ENCODE data around the gene D2HGDH.

D2HGDH gene

DNA sequence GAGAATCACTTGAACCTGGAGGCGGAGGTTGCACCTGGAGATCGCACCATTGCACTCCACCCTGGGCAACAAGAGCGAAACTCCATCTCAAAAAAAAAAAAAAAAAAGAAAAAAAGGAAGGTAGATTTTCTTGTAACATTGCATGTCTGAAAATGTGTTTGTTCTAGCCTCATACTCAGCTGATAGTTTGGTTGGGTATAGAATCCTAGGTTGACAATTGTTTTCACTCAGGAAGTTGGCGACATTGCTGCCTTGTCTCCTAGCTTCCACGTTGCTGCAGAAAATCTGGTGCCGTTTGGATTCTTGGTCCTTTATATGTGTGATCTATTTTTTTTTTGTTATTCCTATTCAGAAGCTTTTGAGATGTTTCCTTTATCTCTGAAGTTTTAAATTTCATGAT is 27.9 kb upstream of the D2HGDH start:
- H3K9ac ChIP-seq (ENCODE audit: low read length), result no peak overlapping the region
- no peak overlapping the region for H3K4me3 ChIP-seq (ENCODE audit: low read length)
- H3K36me3 ChIP-seq (ENCODE audit: control insufficient read depth, insufficient read depth, low read length), result peaks cover 4% of the 10 kb centered on the region
- no peaks in the 10 kb centered on the region for H3K27me3 ChIP-seq (ENCODE audit: control insufficient read depth, insufficient read depth, low read length)
- H3K9me3 ChIP-seq (ENCODE audit: control insufficient read depth, low read length), result no peaks in the 10 kb centered on the region
- peaks cover 7% of the 10 kb centered on the region for H3K4me1 ChIP-seq (ENCODE audit: control insufficient read depth, insufficient read depth, low read length)

DNA sequence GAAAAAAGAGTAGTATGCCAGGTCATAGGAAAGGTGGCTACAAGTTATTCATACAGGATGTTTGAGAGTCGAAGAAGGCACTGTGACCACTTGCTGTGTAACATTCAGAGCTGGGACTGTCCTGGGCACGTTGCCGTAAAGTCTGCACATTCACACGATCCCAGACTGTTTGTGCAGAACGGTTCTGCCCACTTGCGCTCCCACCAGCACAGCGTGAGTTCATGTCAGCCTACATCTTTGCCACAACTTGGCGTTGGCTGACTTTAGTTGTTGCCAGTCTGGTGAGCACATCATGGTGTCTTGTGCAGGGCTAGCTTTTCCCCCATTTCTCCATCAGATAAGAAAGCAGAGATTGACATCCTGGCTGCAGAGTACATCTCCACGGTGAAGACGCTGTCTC is 25.6 kb upstream of the D2HGDH start:
- Histone ChIP-seq H3K9me3 (ENCODE audit: control insufficient read depth, low read length) (no peaks in the 10 kb centered on the region), H3K9ac (ENCODE audit: low read length) (no peak overlapping the region), H3K36me3 (ENCODE audit: control insufficient read depth, insufficient read depth, low read length) (peaks cover 4% of the 10 kb centered on the region), H3K27me3 (ENCODE audit: control insufficient read depth, insufficient read depth, low read length) (no peaks in the 10 kb centered on the region), H3K4me3 (ENCODE audit: low read length) (no peak overlapping the region), H3K4me1 (ENCODE audit: control insufficient read depth, insufficient read depth, low read length) (no peaks in the 10 kb centered on the region)

- H3K9ac ChIP-seq (ENCODE audit: low read length), result no peak overlapping the region
Observed at GRCh38 chr2:241719093-241719492, 15.3 kb upstream of the D2HGDH start.

DNA sequence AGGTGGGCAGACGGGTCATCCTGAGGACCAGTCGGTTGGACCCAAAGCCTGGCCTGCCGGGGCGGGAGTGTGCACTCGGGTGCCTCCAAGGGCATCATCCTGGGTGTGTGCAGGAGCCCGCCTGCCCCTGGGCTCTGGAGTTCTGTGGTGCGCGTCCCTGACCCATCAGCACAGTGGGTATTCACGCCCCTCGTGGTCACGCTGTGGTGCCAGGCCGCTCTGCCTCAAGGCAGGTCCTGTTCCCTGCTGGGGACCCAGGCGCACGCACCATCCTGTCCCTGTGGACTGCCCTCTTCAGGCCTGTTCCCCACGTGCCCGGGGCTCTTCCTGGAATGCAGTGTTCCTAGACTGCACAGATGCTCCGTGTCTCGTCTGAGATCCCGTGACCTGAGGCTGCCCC is 14.3 kb upstream of the D2HGDH start:
- peaks cover 7% of the 10 kb centered on the region for H3K36me3 ChIP-seq (ENCODE audit: control insufficient read depth, insufficient read depth, low read length)
- no peak overlapping the region for H3K4me3 ChIP-seq (ENCODE audit: low read length)
- H3K4me1 ChIP-seq (ENCODE audit: control insufficient read depth, insufficient read depth, low read length), result no peaks in the 10 kb centered on the region
- no peaks in the 10 kb centered on the region for H3K27me3 ChIP-seq (ENCODE audit: control insufficient read depth, insufficient read depth, low read length)
- no peaks in the 10 kb centered on the region for H3K9me3 ChIP-seq (ENCODE audit: control insufficient read depth, low read length)
- H3K9ac ChIP-seq (ENCODE audit: low read length), result no peak overlapping the region

More at GRCh38 chr2:241719093-241719492, 15.3 kb upstream of the D2HGDH start:
- Histone ChIP-seq H3K4me3 (ENCODE audit: low read length) (no peak overlapping the region), H3K9me3 (ENCODE audit: control insufficient read depth, low read length) (no peaks in the 10 kb centered on the region), H3K4me1 (ENCODE audit: control insufficient read depth, insufficient read depth, low read length) (no peaks in the 10 kb centered on the region), H3K36me3 (ENCODE audit: control insufficient read depth, insufficient read depth, low read length) (peaks cover 7% of the 10 kb centered on the region), H3K27me3 (ENCODE audit: control insufficient read depth, insufficient read depth, low read length) (no peaks in the 10 kb centered on the region)

- Histone ChIP-seq H3K4me3 (ENCODE audit: low read length) (no peak overlapping the region), H3K9ac (ENCODE audit: low read length) (no peak overlapping the region), H3K4me1 (ENCODE audit: control insufficient read depth, insufficient read depth, low read length) (no peaks in the 10 kb centered on the region), H3K9me3 (ENCODE audit: control insufficient read depth, low read length) (no peaks in the 10 kb centered on the region), H3K36me3 (ENCODE audit: control insufficient read depth, insufficient read depth, low read length) (peaks cover 7% of the 10 kb centered on the region), H3K27me3 (ENCODE audit: control insufficient read depth, insufficient read depth, low read length) (no peaks in the 10 kb centered on the region)
Observed at GRCh38 chr2:241720560-241720959, 13.9 kb upstream of the D2HGDH start.

DNA sequence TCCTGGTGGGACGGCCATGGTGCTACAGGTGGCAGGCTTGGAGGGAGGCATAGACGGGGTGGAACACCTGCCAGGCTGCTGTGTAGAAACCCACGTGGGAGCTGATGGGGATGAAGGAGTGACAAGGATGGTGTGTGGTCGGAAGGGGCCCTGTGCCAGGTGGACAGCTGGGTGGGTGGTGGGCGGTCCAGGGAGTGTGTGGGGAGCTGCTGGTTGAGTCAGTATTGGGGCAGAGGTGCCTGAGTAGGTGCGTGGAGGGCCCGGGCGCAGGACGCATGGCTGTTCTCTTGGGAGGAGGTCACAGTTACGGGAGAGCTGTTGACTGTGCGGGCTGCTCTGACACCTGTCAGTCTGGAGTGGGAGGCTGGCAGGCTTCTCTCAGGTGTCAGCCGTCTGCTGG is 12.6 kb upstream of the D2HGDH start:
- Histone ChIP-seq H3K27me3 (ENCODE audit: control insufficient read depth, insufficient read depth, low read length) (no peaks in the 10 kb centered on the region), H3K9me3 (ENCODE audit: control insufficient read depth, low read length) (no peaks in the 10 kb centered on the region), H3K9ac (ENCODE audit: low read length) (no peak overlapping the region), H3K4me3 (ENCODE audit: low read length) (no peak overlapping the region), H3K4me1 (ENCODE audit: control insufficient read depth, insufficient read depth, low read length) (no peaks in the 10 kb centered on the region), H3K36me3 (ENCODE audit: control insufficient read depth, insufficient read depth, low read length) (peaks cover 7% of the 10 kb centered on the region)

DNA sequence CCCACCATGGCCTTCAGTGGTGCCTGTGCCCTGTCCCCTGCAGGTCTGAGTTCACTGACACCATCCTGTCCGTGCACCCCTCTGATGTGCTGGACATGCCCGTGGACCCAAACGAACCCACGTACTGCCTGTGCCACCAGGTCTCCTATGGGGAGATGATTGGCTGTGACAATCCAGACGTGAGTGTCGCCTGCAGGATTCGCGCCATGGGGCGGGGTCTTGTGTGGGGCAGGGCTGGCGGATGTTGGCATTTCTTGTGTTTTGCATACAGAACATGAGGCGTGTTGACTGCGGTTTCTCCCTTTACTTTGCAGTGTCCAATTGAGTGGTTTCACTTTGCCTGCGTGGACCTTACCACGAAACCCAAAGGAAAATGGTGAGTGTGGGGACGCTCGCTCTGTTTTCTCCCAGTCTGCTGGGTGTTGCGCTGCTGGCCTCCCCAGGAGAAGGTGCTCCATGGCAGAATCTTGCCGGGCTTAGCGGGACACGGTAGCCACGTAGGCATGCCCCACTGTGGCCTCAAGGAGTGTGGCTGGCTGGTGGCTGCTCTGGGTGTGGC is 11.5 kb upstream of the D2HGDH start:
- no peaks in the 10 kb centered on the region for H3K27me3 ChIP-seq (ENCODE audit: control insufficient read depth, insufficient read depth, low read length)
- H3K9me3 ChIP-seq (ENCODE audit: control insufficient read depth, low read length), result no peaks in the 10 kb centered on the region
- H3K4me3 ChIP-seq (ENCODE audit: low read length), result no peak overlapping the region
- no peak overlapping the region for H3K9ac ChIP-seq (ENCODE audit: low read length)
- no peaks in the 10 kb centered on the region for H3K4me1 ChIP-seq (ENCODE audit: control insufficient read depth, insufficient read depth, low read length)
- H3K36me3 ChIP-seq (ENCODE audit: control insufficient read depth, insufficient read depth, low read length), result peaks cover 7% of the 10 kb centered on the region

DNA sequence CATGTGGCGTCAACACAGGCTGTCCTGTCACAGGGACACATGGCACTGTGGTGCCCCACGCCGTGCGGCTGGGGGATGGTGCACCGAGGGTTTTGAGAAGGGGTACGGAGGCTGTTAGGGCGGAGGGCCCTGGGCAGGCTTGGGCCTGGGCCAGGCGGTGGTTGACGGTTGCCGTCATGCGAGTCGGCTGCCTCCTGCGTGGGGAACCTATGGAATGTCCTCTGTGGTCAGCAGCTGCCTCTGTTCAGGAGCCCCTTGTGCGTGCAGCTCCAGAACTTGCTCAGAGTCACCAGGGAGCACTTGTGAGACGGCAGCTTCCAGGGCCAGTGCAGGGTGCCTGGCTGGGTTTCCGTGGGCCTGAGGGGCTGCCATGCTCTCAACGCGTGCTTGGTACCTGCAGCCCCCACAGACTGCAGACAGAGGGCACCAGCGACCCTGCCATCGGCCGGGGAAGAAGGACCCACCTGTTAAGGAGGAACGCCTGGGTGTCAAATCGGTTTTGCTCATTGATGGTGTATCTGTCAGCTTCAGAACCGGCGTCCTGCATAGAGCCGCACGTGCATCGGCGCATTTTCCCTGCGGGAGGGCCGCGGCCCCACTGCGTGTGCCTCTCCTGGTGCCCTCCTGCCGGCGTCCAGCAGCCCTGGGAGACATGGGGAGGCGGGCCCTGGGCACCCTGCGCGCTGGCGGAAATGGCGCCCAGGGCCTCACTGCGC is 10.0 kb upstream of the D2HGDH start:
- Histone ChIP-seq H3K4me1 (ENCODE audit: control insufficient read depth, insufficient read depth, low read length) (no peaks in the 10 kb centered on the region), H3K4me3 (ENCODE audit: low read length) (no peak overlapping the region), H3K27me3 (ENCODE audit: control insufficient read depth, insufficient read depth, low read length) (no peaks in the 10 kb centered on the region), H3K36me3 (ENCODE audit: control insufficient read depth, insufficient read depth, low read length) (peaks cover 4% of the 10 kb centered on the region), H3K9ac (ENCODE audit: low read length) (no peak overlapping the region), H3K9me3 (ENCODE audit: control insufficient read depth, low read length) (no peaks in the 10 kb centered on the region)

DNA sequence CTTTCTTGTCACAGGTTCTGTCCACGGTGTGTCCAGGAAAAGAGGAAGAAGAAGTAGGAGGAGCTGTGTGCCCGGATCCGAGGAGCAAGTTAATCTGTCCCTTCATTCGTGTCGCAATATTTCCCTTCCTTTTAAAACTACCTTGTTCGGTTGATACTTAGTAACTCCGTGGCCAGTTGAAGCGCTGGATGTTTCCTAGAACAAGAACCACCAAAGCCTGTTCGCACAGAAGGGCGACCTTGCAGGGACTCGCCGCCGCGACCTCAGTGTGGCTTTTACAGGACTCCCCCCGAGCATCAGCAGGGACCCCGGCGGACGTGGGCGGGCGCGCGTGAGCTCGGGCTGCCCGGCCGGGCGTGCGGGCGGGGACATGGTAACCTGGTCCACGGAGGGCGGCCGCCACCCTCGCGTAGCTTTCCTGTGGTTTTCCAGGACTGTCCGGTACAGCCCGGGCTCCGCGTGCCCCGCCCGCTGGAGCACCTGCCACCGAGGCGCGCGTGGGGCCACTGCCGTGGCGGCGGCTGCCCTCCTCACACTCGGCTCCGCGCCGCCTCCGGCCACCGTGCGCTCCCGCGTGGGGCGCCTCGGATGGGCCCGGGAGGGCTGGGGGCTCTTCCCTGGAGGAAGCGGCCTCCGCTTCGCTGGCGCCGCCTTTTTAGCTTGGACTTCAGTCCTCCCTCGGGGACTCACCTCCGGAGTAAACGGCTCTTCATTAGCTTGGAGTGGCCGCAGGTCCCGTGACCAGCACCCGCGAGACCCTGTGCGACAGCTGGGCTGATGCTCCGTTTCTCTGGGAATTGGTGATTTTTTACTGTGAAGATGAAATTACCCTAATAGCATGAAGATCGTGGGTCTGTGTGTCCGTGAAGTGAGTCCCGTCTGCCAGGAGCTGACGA is 9.2 kb upstream of the D2HGDH start:
- Histone ChIP-seq H3K9ac (ENCODE audit: low read length) (no peak overlapping the region), H3K4me1 (ENCODE audit: control insufficient read depth, insufficient read depth, low read length) (no peaks in the 10 kb centered on the region), H3K4me3 (ENCODE audit: low read length) (no peak overlapping the region), H3K36me3 (ENCODE audit: control insufficient read depth, insufficient read depth, low read length) (no peaks in the 10 kb centered on the region), H3K9me3 (ENCODE audit: control insufficient read depth, low read length) (no peaks in the 10 kb centered on the region), H3K27me3 (ENCODE audit: control insufficient read depth, insufficient read depth, low read length) (no peaks in the 10 kb centered on the region)

- Histone ChIP-seq H3K4me1 (ENCODE audit: control insufficient read depth, insufficient read depth, low read length) (peaks cover 4% of the 10 kb centered on the region), H3K9me3 (ENCODE audit: control insufficient read depth, low read length) (no peaks in the 10 kb centered on the region), H3K4me3 (ENCODE audit: low read length) (no peak overlapping the region), H3K9ac (ENCODE audit: low read length) (no peak overlapping the region), H3K36me3 (ENCODE audit: control insufficient read depth, insufficient read depth, low read length) (no peaks in the 10 kb centered on the region), H3K27me3 (ENCODE audit: control insufficient read depth, insufficient read depth, low read length) (no peaks in the 10 kb centered on the region)
Observed at GRCh38 chr2:241726459-241726858, 8.0 kb upstream of the D2HGDH start.

- Histone ChIP-seq H3K4me3 (ENCODE audit: low read length) (no peak overlapping the region), H3K9me3 (ENCODE audit: control insufficient read depth, low read length) (no peaks in the 10 kb centered on the region), H3K4me1 (ENCODE audit: control insufficient read depth, insufficient read depth, low read length) (peaks cover 4% of the 10 kb centered on the region), H3K27me3 (ENCODE audit: control insufficient read depth, insufficient read depth, low read length) (no peaks in the 10 kb centered on the region), H3K36me3 (ENCODE audit: control insufficient read depth, insufficient read depth, low read length) (no peaks in the 10 kb centered on the region), H3K9ac (ENCODE audit: low read length) (no peak overlapping the region)
Observed at GRCh38 chr2:241728000-241728399, 6.4 kb upstream of the D2HGDH start.

DNA sequence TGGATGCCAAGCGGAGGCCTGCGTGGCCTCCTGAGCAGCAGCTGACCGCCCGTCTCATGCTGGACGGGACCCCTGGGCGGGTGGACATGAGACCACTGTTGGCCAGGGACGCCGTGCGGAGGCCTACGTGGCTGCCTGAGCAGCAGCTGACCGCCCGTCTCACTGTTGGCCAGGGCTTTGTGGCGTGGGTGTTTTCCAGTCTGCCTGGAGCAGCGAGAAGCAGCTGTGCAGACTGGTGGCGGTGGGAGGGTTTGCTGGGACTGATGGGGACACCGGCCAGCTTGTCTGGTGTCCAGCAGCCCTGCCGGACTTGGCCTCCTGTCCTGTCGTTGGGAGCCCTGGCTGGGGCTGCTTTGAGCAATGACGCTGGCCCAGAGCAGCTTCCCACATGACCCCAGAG is 5.8 kb upstream of the D2HGDH start:
- H3K9ac ChIP-seq (ENCODE audit: low read length), result no peak overlapping the region
- no peak overlapping the region for H3K4me3 ChIP-seq (ENCODE audit: low read length)
- H3K36me3 ChIP-seq (ENCODE audit: control insufficient read depth, insufficient read depth, low read length), result no peaks in the 10 kb centered on the region
- H3K4me1 ChIP-seq (ENCODE audit: control insufficient read depth, insufficient read depth, low read length), result peaks cover 4% of the 10 kb centered on the region
- H3K9me3 ChIP-seq (ENCODE audit: control insufficient read depth, low read length), result no peaks in the 10 kb centered on the region
- no peaks in the 10 kb centered on the region for H3K27me3 ChIP-seq (ENCODE audit: control insufficient read depth, insufficient read depth, low read length)
